Lower lobe of right lung (tissue), 2 donors: Measurements from ENCODE around the gene ZNF778. TPM values are rescaled to one million over a fixed set of nuclear protein-coding genes. Genes with fewer than 3 reads are reported as not detected.
A peak's percentile ranks its signal among the peaks of the same experiment; 100 is the strongest.

Source experiments
- ATAC-seq, 2 donors: fragments of 200-7000 bp; cut with Tn5 transposase; one replicate each; pipeline ENCODE4 v1.9.1; 2020 to 2022; ENCODE audit warnings: mild to moderate bottlenecking in 2 of 2, moderate library complexity in 2 of 2
- DNase-seq: peaks from one replicate; pipeline ENCODE4 v3.0.0-alpha.2; 2020
- H3K27ac ChIP-seq: fragments of 200-600 bp; one replicate; pipeline ENCODE4 v1.8.0; 2022
- H3K27me3 ChIP-seq: fragments of 200-600 bp; one replicate; pipeline ENCODE4 v1.8.0; 2022; ENCODE audit warnings: low read depth
- H3K36me3 ChIP-seq: fragments of 200-600 bp; one replicate; pipeline ENCODE4 v1.8.0; 2022; ENCODE audit warnings: mild to moderate bottlenecking
- H3K4me1 ChIP-seq: fragments of 200-600 bp; one replicate; pipeline ENCODE4 v1.8.0; 2022
- H3K4me3 ChIP-seq: fragments of 200-600 bp; one replicate; pipeline ENCODE4 v1.8.0; 2022; ENCODE audit warnings: mild to moderate bottlenecking
- H3K9me3 ChIP-seq: fragments of 200-600 bp; one replicate; pipeline ENCODE4 v1.8.0; 2022
- CTCF ChIP-seq: fragments of 200-600 bp; IDR thresholded peaks from one replicate; pipeline ENCODE4 v1.8.0; 2022; ENCODE audit warnings: antibody characterized with exemption, mild to moderate bottlenecking
- intact Hi-C: fragments of 100-400 bp; cut with DNase I; formaldehyde crosslinking; loops from one replicate; pipeline ENCODE4 v1.11.0; 2022
- total RNA-seq: library from RNA; stranded (reverse); fragmentation: NEBNext Ultra II Directional; extraction: Animal tissue kit (Norgen Biotek cat#: 25700); gene quantifications from one replicate; pipeline ENCODE4 v1.2.1, GENCODE V29; 2021
- donor health status: DM: no; HTN: yes; CAD: no; lungs with severe emphysema.

ZNF778 gene
- total RNA-seq, 1 donor from 2014 or later: 9.7 TPM

- ATAC-seq: no peak
- H3K27me3 ChIP-seq: peaks cover 5% of the 10 kb centered on the region
- intact Hi-C loops: no loop called here
Observed at GRCh38 chr16:89210165-89210903, 7.2 kb upstream of the ZNF778 start.

DNA sequence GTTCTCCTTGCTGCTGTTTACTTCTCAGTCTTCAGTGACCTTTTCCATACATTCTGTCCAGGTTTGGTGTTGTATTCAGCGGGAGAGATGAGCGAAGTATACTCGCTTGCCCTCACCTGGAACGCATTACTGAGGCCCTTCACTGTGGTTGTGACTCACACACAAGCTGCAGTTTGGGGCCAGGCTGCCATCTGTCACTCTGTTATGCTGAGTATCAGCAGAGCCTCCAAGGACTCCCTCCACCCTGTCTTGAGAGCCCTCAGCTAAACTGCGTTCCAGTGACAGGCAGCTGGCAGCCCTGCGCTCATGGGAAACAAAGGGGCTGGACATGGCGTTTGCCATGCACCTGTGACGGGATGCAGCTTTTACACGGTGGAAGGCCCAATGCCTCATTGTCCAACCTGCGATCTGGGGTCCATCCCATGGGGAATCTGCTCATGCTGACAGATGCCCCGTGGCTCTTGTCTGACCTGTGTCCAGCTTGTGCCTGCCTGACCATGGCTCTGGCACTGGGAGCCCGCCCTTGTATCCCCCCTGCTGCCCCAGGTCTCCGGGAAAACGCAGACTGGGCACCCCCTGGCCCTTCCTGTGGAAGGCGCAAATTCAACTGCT, 6.5 kb upstream of the ZNF778 start:
- Histone ChIP-seq H3K4me3 (no peak overlapping the region), H3K27ac (no peak overlapping the region), H3K36me3 (no peaks in the 10 kb centered on the region), H3K27me3 (peaks cover 5% of the 10 kb centered on the region), H3K4me1 (peaks cover 9% of the 10 kb centered on the region), H3K9me3 (no peaks in the 10 kb centered on the region)
- no peak for TF ChIP-seq CTCF
- DNase-seq (no peak), ATAC-seq (no peak)
- intact Hi-C loops: no loop called here

More at GRCh38 chr16:89210165-89210903, 7.2 kb upstream of the ZNF778 start:
- Histone ChIP-seq H3K4me3 (no peak overlapping the region), H3K4me1 (peaks cover 2% of the 10 kb centered on the region), H3K27ac (no peak overlapping the region), H3K9me3 (no peaks in the 10 kb centered on the region), H3K36me3 (no peaks in the 10 kb centered on the region)
- no peak for DNase-seq
- TF ChIP-seq CTCF: no peak

- Histone ChIP-seq H3K4me3 (peak overlapping the region; percentile 92), H3K4me1 (peaks cover 36% of the 10 kb centered on the region), H3K27me3 (no peaks in the 10 kb centered on the region), H3K36me3 (peaks cover 10% of the 10 kb centered on the region), H3K9me3 (no peaks in the 10 kb centered on the region), H3K27ac (peak overlapping the region; percentile 97)
- intact Hi-C loops: no loop called here
- peak; percentile 85 for DNase-seq
- TF ChIP-seq CTCF: peak; percentile 66
- peak; percentile 86 to 91 for ATAC-seq
Observed at GRCh38 chr16:89216315-89217137, 977 bp upstream of the ZNF778 start.

DNA sequence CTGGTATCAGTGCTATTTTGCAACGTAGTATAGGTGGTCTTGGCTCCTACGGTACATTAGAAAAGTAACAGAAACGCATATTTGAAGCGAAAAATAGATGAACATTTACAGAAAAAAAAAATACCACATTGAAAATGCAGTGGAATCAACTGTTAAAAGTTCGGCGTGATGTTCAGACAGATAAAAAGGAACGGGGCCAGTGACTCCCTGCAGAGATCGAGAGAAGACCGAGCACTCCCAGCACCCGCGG, 440 bp upstream of the ZNF778 start:
- intact Hi-C loops: no loop called here
- TF ChIP-seq CTCF: no peak

GRCh38 chr16:89219365-89219764, 1.9 kb downstream of the ZNF778 start:
- Histone ChIP-seq H3K27ac (no peak overlapping the region), H3K4me1 (peaks cover 36% of the 10 kb centered on the region), H3K36me3 (peaks cover 37% of the 10 kb centered on the region), H3K4me3 (no peak overlapping the region), H3K27me3 (no peaks in the 10 kb centered on the region), H3K9me3 (no peaks in the 10 kb centered on the region)
- DNase-seq (no peak), ATAC-seq (no peak)
- intact Hi-C loops: no loop called here
- no peak for TF ChIP-seq CTCF

More for the DNA sequence above, 440 bp upstream of the ZNF778 start:
- H3K27me3 ChIP-seq: no peaks in the 10 kb centered on the region
- ATAC-seq (no peak), DNase-seq (no peak)
- H3K9me3 ChIP-seq: no peaks in the 10 kb centered on the region
- peaks cover 36% of the 10 kb centered on the region for H3K4me1 ChIP-seq
- H3K27ac ChIP-seq: peak overlapping the region; percentile 97
- peaks cover 14% of the 10 kb centered on the region for H3K36me3 ChIP-seq
- peak overlapping the region; percentile 92 for H3K4me3 ChIP-seq
